GM20431 (cell line): Measurements from ENCODE around the gene ANKRD55.
"Not testable (repeated sequence)": the region's sequence is repeated elsewhere in the genome, so short reads cannot be mapped to it uniquely, and the experiment has no call there.

Experiments used
- in situ Hi-C: fragments of 300-500 bp; cut with MseI, MboI; formaldehyde crosslinking; loops from one replicate; pipeline ENCODE4 v1.15.0; 2020; ENCODE audit warnings: low sequenced_read_pairs; ENCODE audit not compliant: unreplicated experiment

Gene ANKRD55

GRCh38 chr5:56155992-56156584, 77.0 kb downstream of the ANKRD55 start:
- in situ Hi-C loops = no loop called here

DNA sequence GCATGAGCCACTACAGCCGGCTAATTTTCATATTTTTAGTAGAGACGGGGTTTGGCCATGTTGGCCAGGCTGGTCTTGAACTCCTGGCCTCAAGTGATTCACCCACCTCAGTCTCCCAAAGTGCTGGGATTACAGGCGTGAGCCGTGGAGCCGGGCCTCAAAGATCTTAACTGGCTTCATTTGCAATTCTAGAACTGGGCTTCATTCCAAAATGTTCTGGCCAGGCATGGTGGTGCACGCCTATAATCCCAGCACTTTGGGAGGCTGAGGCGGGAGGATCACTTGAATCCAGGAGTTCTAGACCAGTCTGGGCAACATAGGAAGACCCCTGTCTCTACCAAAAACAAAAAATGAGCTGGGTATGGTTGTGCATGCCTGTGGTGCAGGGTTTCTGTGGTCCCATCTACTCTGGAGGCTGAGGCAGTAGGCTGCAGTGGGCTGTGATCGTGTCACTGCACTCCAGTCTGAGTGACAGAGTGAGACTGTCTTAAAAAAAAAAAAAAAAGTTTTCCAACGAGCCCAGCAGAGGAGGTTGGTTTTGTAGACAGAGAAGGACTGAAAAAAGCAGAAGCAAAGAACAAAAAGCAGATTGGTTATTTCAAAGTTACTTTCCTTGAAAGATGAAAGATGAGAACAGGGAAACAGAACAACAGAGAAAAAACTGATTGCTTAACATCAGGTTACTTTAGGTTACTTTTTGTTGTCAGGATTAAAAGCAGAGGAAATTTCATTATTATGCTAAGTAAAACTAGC, 78.2 kb downstream of the ANKRD55 start:
- in situ Hi-C loops = no loop called here

DNA sequence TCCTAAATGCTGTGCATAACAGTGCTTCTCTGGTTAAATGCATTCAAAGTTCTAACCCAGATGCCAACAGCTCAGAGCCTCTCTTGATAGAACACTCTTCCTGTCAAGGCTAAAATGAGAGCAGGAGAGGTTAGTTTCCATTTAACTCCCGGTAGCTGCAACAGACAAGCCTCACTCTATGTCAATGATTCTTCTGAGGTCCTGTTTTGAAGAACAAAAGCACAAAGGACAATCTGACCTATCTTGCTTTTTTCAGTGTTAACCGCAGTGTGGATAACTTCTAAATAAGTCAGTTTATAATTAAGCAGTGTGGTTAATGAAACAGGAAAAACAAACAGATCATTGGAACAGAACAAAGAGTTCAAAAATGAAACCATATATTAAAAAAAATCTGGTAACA, 80.7 kb downstream of the ANKRD55 start:
- in situ Hi-C loops = no loop called here

- in situ Hi-C loops = not testable (repeated sequence)
Measured at GRCh38 chr5:56150756-56151155, 82.4 kb downstream of the ANKRD55 start.

DNA sequence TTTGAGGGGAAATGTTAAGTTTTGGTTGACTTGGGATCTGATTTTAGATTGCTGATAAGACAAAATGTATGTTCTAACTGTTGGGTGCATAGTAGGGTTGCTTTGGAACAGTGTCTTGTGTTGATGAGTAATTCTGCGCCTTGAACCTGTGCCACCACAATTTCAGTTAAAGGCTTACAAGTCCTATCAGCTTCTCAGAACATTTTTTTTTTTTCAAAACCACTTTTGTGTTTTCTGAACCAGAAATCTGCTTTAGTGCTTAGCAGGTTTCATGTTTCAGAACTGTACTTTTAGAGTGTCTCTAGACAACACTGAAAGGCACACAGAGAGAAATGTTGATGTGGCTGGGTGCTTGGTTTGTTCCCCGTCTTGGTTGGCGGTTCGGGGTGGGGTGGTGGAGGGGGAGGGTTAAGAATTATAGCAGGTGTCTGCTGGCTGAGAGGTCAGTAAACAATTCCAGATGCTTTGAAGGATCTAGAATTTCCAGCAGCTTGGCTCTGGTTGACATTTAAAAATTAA, 84.6 kb downstream of the ANKRD55 start:
- in situ Hi-C loops = no loop called here

- in situ Hi-C loops = no loop called here
Measured at GRCh38 chr5:56147659-56148230, 85.4 kb downstream of the ANKRD55 start.

DNA sequence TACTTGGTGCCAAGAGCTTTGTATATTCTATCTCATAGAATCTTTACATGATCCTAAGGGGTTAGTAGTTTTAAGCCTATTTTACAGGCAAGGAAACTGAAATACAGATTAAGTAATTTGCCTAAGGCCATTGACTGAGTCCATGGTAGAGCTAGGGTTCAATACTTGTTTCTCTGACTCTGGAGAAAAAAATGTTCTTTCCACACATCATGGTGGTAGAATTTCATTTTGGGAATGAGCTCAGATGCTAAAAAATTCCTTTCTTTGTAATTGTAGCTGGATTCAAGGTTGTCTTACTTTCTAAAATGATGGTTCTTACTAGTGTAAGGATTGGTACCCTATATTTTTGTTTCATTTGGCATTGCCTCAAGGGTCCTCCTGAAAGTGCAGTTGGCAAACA, 86.0 kb downstream of the ANKRD55 start:
- in situ Hi-C loops = no loop called here

GRCh38 chr5:56146674-56147073, 86.5 kb downstream of the ANKRD55 start:
- in situ Hi-C loops = no loop called here

- in situ Hi-C loops = no loop called here
Measured at GRCh38 chr5:56145511-56145910, 87.6 kb downstream of the ANKRD55 start.

DNA sequence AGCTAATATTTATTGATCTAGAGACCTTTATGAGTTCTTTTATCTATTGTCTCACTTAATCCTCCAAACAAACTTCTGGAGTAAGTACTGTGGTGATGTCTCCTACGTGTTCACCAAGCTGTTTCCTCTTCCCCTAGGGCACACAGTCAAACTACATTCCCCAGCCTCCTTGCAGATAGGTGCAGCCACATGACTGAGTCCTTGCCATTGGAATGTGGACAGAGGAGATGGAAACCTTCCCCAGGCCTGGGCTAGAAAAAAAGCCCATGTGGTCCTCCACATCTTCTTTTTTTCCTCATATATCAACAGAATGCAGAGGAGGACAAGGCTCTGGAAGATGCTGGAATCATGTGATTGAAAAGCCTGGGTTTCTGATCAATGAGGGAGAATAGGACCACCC, 88.0 kb downstream of the ANKRD55 start:
- in situ Hi-C loops = no loop called here

- in situ Hi-C loops = no loop called here
Measured at GRCh38 chr5:56144211-56144610, 88.9 kb downstream of the ANKRD55 start.

GRCh38 chr5:56143373-56143714, 89.8 kb downstream of the ANKRD55 start:
- in situ Hi-C loops = no loop called here

DNA sequence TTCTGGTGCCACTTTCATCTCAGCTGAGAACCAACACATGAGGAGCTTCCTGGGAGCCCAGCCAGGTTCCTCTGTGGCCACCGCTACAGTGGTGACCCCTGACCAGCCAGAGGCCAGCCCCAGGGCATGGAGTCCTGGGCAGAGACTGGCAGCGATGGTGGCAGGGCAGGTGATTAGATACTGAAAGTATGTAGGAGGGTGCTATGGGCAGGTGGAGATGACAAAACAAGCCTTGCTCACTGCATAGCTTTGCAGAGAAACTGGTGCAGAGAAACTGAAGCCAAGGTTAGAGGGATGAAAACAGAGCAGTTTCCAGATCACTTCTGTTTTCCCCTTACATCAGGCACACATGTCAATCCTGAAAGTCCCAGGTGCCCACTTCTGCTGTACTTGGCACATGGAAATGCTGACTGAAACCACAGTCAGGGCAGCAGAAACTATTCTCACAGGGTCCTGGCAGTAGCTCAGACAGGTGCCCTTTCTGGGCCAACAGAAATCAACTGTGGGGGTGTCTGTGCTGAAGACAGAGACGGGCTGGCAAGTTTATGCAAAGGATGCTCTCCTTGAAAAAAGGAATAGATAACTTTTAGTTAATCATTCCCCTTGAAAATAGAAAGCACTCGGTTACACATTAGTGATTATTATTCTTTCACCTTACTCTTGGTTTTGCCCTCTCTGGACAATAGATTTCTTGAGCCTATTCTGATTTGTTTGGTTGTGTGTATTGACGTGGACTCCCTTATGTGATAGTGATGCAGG, 90.3 kb downstream of the ANKRD55 start:
- in situ Hi-C loops = no loop called here

- in situ Hi-C loops = no loop called here
Measured at GRCh38 chr5:56142233-56142613, 90.9 kb downstream of the ANKRD55 start.

DNA sequence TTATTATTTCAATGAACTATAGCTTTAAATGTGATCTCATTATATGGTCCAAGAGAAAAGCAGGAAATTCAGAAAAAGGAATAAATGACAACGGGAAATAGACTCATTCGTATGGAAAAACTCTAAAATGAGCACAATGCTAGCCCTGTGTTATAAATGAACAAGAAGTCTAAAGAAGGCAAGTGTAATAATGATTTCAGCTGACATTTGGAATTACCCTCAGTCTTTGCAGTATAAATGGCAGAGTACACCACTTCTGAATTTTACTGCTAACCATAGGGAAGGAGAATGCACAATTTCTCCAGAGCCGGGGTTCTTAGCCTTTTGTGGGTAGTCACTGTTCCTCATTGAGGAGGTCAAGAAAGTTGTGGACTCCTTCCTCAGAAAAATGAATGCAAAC, 93.1 kb downstream of the ANKRD55 start:
- in situ Hi-C loops = no loop called here

DNA sequence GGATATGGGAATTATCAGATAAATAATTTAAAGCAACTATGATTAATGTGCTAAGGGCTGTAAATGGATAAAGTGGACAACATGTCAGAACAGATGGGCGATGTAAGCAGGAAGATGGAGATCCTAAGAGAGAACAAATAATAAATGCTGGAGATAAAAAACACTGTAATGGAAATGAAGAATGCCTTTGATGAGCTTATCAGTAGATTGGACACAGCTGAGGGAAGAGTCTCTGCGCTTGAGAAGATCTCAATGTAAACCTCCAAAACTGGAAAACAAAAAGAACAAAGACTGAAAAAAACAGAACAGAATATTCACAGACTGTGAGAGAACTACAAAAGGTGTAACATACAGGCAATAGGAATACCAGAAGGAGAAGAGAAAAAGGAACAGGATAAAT, 102.5 kb downstream of the ANKRD55 start:
- in situ Hi-C loops = no loop called here

DNA sequence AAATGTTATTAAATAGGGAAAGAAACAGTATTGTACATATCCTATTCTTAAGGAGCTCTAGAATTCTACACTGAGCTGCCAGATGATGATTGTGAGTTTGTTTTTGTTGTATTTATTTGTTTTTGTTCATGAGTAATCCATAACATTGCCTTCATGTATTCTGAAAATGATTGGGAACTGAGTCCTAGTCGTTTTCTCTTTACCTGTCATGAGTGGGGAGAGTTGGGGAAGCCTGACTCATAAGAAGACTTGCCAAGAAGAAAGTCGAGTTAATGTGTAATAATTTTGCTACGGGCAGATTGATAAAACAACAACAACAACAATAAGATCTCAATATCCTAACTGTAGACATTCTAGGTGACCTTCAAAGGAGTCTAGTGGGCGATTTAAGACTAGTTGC, 103.8 kb downstream of the ANKRD55 start:
- in situ Hi-C loops = no loop called here

GRCh38 chr5:56128113-56128512, 105.0 kb downstream of the ANKRD55 start:
- in situ Hi-C loops = no loop called here

DNA sequence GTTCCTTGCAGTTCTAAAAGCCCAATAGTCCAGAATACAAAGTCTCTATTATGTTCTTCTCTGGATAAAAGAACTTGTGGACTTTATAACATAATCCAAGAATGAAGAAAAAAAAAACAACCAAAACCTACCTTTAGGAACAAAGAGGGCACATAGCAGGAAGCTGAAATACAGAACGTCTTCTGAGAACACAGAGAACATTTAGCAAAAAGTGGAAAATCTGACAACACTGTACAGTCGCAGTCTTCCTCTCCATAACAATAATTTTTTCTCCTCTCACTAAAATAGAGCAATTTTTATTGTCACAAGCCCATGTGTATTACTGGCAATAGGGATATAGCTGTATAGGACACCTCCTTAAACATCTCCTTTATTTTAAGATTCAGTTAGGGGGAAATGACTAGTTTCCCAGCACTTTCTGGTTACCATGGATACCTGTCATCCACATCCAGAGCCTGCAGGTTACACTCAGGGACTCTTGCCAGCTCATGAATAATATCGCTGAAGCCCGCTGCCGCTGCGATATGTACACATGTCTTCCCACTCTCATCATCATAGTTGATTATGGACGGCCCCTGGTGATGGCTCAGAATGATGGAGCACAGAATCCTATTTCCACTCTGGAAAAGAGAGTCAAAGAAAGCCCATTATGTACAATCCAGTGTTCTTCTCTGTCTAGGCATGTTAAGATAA, 106.5 kb downstream of the ANKRD55 start:
- in situ Hi-C loops = no loop called here

- in situ Hi-C loops = no loop called here
Measured at GRCh38 chr5:56123531-56124243, 109.4 kb downstream of the ANKRD55 start.
